ENCODE data around the gene FAIM.

- no peak for TF ChIP-seq MAX (CRISPR knock-in tag; IDR thresholded peaks at IDR 0.05)
- TF ChIP-seq CTCF (IDR thresholded peaks at IDR 0.05) = no peak
- TF ChIP-seq MXD4 (CRISPR knock-in tag; IDR thresholded peaks at IDR 0.05; ENCODE audit: borderline replicate concordance) = no peak
- TF ChIP-seq E2F4 (CRISPR knock-in tag; IDR thresholded peaks at IDR 0.05; ENCODE audit: borderline replicate concordance, low read depth) = no peak
- TF ChIP-seq NR3C1 (CRISPR knock-in tag; conservative IDR thresholded peaks at IDR 0.05; ENCODE audit: low read depth) = no peak
- TF ChIP-seq ZNF263 (CRISPR knock-in tag; IDR thresholded peaks at IDR 0.05; ENCODE audit: low read depth) = no peak
- no peak for TF ChIP-seq ELF4 (CRISPR knock-in tag; IDR thresholded peaks at IDR 0.05; ENCODE audit: low read depth)
- TF ChIP-seq ESRRA (CRISPR knock-in tag; IDR thresholded peaks at IDR 0.05; ENCODE audit: borderline replicate concordance) = no peak
- no peak for TF ChIP-seq ATF1 (CRISPR knock-in tag; IDR thresholded peaks at IDR 0.05)
- no peak for TF ChIP-seq KAT7 (CRISPR knock-in tag; IDR thresholded peaks at IDR 0.05; ENCODE audit: borderline replicate concordance)
These were observed 17.3 kb downstream of the FAIM start for GRCh38 chr3:138625707-138626365.

Data from WTC11 (cell line).